ENCODE data around the gene CDON. TPM values are rescaled to one million over a fixed set of nuclear protein-coding genes. Genes with fewer than 3 reads are reported as not detected.

Gene CDON
- total RNA-seq, 1 donor from 2014 or later, result 0.24 TPM

DNA sequence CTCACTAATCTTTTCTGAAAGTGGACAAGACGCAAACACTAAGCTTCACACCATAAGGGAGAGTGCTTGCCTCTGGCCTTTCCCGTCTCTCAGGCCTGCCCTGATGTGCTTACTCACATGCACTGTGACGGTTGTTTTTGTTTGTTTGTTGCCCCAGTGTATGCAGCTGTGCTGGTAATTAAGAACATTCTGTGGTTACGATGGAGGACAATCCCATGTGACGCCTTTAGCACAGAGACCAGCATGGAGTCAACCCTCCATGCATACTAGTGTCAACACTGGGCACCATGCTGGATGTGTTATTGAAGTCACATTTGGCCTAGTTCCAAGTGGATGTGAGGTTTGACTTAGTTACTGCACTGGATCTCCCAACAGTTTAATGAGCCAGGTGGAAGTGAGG is 27.8 kb upstream of the CDON start:
- H3K9me3 Mint-ChIP-seq, result no peaks in the 10 kb centered on the region
- TF ChIP-seq, protein P1, sequence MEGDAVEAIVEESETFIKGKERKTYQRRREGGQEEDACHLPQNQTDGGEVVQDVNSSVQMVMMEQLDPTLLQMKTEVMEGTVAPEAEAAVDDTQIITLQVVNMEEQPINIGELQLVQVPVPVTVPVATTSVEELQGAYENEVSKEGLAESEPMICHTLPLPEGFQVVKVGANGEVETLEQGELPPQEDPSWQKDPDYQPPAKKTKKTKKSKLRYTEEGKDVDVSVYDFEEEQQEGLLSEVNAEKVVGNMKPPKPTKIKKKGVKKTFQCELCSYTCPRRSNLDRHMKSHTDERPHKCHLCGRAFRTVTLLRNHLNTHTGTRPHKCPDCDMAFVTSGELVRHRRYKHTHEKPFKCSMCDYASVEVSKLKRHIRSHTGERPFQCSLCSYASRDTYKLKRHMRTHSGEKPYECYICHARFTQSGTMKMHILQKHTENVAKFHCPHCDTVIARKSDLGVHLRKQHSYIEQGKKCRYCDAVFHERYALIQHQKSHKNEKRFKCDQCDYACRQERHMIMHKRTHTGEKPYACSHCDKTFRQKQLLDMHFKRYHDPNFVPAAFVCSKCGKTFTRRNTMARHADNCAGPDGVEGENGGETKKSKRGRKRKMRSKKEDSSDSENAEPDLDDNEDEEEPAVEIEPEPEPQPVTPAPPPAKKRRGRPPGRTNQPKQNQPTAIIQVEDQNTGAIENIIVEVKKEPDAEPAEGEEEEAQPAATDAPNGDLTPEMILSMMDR (IDR thresholded peaks at IDR 0.05), result no peak
- CTCF ChIA-PET, result no interaction called here
- intact Hi-C loops (cut with micrococcal nuclease), result no loop called here
- no peak overlapping the region for H3K27ac Mint-ChIP-seq
- H3K4me3 Mint-ChIP-seq, result no peak overlapping the region
- H3K4me1 Mint-ChIP-seq, result no peaks in the 10 kb centered on the region
- no peaks in the 10 kb centered on the region for H3K27me3 Mint-ChIP-seq
- POLR2A ChIA-PET, result no interaction called here
- H3K36me3 Mint-ChIP-seq (ENCODE audit: low read depth), result no peaks in the 10 kb centered on the region
- no peak for ATAC-seq (ENCODE audit: low read depth)
- no peak for DNase-seq

DNA sequence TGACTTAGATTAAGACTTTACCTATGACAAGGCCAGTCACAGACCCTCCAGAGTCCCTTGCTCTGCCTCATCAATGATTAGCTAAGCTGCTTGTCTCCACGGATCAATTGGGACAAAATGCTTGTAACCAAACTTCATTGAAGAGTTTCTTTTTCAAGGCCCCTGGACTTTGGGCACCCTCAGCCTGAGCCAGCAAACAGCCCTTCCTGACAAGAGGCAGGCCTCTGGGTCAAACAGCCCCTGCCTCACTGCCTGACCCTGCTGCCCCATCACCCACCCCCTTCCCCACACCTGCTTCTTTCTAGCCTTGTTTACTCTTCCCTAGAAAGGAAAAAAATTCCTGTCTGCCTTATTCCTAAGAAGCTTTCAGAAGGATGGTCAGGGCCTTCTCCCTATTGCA is 26.3 kb upstream of the CDON start:
- TF ChIP-seq, protein P1 (IDR thresholded peaks at IDR 0.05), result no peak
- ChIA-PET POLR2A (no interaction called here), CTCF (no interaction called here)
- DNase-seq, result no peak
- H3K4me1 Mint-ChIP-seq, result no peaks in the 10 kb centered on the region
- H3K36me3 Mint-ChIP-seq (ENCODE audit: low read depth), result no peaks in the 10 kb centered on the region
- H3K9me3 Mint-ChIP-seq, result no peaks in the 10 kb centered on the region
- no peak overlapping the region for H3K27ac Mint-ChIP-seq
- H3K27me3 Mint-ChIP-seq, result peaks cover 1% of the 10 kb centered on the region
- H3K4me3 Mint-ChIP-seq, result no peak overlapping the region
- intact Hi-C loops (cut with micrococcal nuclease), result no loop called here
- ATAC-seq (ENCODE audit: low read depth), result no peak

DNA sequence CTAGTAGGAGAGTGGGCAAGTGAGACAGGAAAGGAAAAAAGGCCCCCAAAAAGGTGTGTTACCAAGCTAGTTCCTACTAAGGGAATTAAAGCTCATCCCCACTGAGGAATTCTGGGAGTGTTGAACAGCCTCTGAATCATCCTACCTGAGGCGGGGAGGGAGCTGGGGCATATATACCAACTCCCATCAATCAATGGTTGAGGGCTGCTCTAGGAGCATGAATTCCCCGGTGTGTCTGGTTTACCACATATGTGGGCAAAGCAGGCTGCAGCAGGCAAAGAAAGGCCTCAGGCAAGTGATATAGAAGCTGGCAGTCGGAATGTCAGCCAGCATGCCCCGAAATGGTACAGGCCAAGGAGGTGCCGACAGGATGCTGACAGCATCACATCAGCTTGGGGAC is 23.6 kb upstream of the CDON start:
- intact Hi-C loops (cut with micrococcal nuclease), result no loop called here
- DNase-seq (no peak), ATAC-seq (ENCODE audit: low read depth) (no peak)
- CTCF ChIA-PET, result no interaction called here
- Mint-ChIP-seq H3K4me1 (no peaks in the 10 kb centered on the region), H3K27me3 (peaks cover 14% of the 10 kb centered on the region), H3K27ac (no peak overlapping the region), H3K9me3 (no peaks in the 10 kb centered on the region), H3K4me3 (no peak overlapping the region), H3K36me3 (ENCODE audit: low read depth) (no peaks in the 10 kb centered on the region)
- TF ChIP-seq, protein P1 (IDR thresholded peaks at IDR 0.05), result no peak
- POLR2A ChIA-PET, result no interaction called here

DNA sequence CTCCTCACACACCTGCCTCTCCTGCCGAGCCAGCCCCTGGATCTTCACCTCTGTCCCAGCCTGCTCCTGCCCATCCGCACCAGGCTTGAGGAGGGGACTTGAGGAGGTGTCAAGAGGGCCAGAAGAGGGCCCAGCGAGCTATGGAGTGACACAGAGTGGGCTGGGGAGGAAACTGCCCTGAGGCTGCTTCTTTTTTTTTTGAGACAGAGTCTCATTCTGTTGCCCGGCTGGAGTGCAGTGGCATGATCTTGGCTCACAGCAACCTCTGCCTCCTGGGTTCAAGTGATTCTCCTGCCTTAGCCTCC is 21.9 kb upstream of the CDON start:
- Mint-ChIP-seq H3K36me3 (ENCODE audit: low read depth) (no peaks in the 10 kb centered on the region), H3K27me3 (peaks cover 15% of the 10 kb centered on the region), H3K4me3 (no peak overlapping the region), H3K9me3 (no peaks in the 10 kb centered on the region), H3K27ac (no peak overlapping the region), H3K4me1 (no peaks in the 10 kb centered on the region)
- TF ChIP-seq, protein P1 (IDR thresholded peaks at IDR 0.05), result no peak
- DNase-seq (no peak), ATAC-seq (ENCODE audit: low read depth) (no peak)
- intact Hi-C loops (cut with micrococcal nuclease), result no loop called here
- POLR2A ChIA-PET, result no interaction called here
- CTCF ChIA-PET, result no interaction called here

DNA sequence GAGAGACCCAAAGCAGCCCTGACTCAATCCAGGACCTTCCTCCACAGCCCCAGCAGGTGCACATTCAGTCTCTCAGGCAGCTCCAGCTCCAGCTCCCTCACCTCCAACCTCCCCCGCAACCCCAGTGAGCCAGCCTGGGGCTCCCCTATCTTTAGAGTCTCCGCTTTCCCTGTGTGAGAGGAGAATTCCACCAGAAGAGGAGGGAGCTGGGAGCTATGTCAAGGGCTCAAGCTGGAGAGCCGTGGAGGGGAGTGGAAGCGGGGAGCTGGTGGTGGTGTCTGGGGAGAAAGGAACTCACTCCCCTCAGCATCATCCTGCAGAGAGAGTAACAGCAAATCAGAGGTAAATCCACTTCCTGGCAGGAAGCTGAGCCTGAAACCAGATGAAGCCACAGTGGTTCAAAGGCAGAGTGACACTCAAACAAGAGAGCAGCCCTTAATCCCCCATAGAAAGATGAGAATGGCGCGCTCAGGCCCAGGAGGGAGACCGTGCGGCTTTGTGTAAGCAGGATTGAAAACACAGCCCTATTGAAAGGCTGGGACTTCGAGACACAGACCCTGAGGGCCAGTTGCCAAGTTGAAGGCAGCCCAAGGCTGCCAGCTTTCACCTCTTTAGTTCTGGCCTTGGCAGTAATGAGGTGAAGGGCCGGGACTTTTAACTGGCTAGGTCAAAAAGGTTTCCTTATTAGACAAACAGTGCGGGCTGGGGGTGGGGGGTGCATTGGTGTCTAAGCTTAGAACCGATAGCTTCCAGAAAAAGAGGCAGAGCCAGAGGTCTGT is 21.4 kb upstream of the CDON start:
- CTCF ChIA-PET, result no interaction called here

More for the DNA sequence above, 21.4 kb upstream of the CDON start:
- DNase-seq (no peak), ATAC-seq (ENCODE audit: low read depth) (no peak)
- peaks cover 15% of the 10 kb centered on the region for H3K27me3 Mint-ChIP-seq
- H3K4me1 Mint-ChIP-seq, result no peaks in the 10 kb centered on the region
- POLR2A ChIA-PET, result no interaction called here
- H3K9me3 Mint-ChIP-seq, result no peaks in the 10 kb centered on the region
- TF ChIP-seq, protein P1 (IDR thresholded peaks at IDR 0.05), result no peak
- no peak overlapping the region for H3K4me3 Mint-ChIP-seq
- H3K27ac Mint-ChIP-seq, result no peak overlapping the region
- no peaks in the 10 kb centered on the region for H3K36me3 Mint-ChIP-seq (ENCODE audit: low read depth)
- intact Hi-C loops (cut with micrococcal nuclease), result no loop called here
